Heart right ventricle (tissue), 16 donors: Measurements from ENCODE around the gene STX16. TPM values are rescaled to one million over a fixed set of nuclear protein-coding genes. Genes with fewer than 3 reads are reported as not detected.
"Not testable (repeated sequence)": the region's sequence is repeated elsewhere in the genome, so short reads cannot be mapped to it uniquely, and the experiment has no call there.

Experiments used
- ATAC-seq, 8 donors: fragments of 200-7000 bp; cut with Tn5 transposase; one replicate each; pipeline ENCODE4 v1.9.1; 2020; ENCODE audit warnings: mild to moderate bottlenecking in 8 of 8, moderate library complexity in 8 of 8, moderate number of reproducible peaks in 1 of 8
- DNase-seq, 2 donors: peaks; one replicate each; pipeline ENCODE4 v3.0.0-alpha.2; 2020
- H3K27ac ChIP-seq, 10 donors: fragments of 200-600 bp; sonication (generic) in 2 of 10; one replicate each; pipeline versions ENCODE4 v1.5.0 to v1.8.0; 2020 to 2022; ENCODE audit warnings: mild to moderate bottlenecking in 3 of 10
- H3K27me3 ChIP-seq, 7 donors: fragments of 200-600 bp; one replicate each; pipeline ENCODE4 v1.8.0; 2021 to 2022; ENCODE audit warnings: mild to moderate bottlenecking in 2 of 7
- H3K36me3 ChIP-seq, 9 donors: fragments of 200-600 bp; sonication (generic) in 1 of 9; one replicate each; pipeline versions ENCODE4 v1.5.0 to v1.8.0; 2020 to 2022; ENCODE audit warnings: mild to moderate bottlenecking in 2 of 9
- H3K4me1 ChIP-seq, 9 donors: fragments of 200-600 bp; sonication (generic) in 1 of 9; one replicate each; pipeline versions ENCODE4 v1.5.0 to v1.8.0; 2020 to 2022; ENCODE audit warnings: mild to moderate bottlenecking in 4 of 9
- H3K4me3 ChIP-seq, 10 donors: fragments of 200-600 bp; sonication (generic) in 2 of 10; one replicate each; pipeline versions ENCODE4 v1.5.0 to v1.8.0; 2020 to 2022; ENCODE audit warnings: mild to moderate bottlenecking in 7 of 10, moderate library complexity in 2 of 10
- H3K9me3 ChIP-seq, 11 donors: fragments of 200-600 bp in 10 of 11; sonication (generic) in 2 of 11; one replicate each; pipeline versions ENCODE4 v1.5.0 to v1.8.0; 2013 to 2022; ENCODE audit warnings: mild to moderate bottlenecking in 2 of 11, control low read depth in 1 of 11, moderate library complexity in 1 of 11
- CTCF ChIP-seq, 9 donors: fragments of 200-600 bp; sonication (generic) in 2 of 9; IDR thresholded peaks; one replicate each; pipeline versions ENCODE4 v1.5.0 to v1.8.0; 2021 to 2022; ENCODE audit warnings: antibody characterized with exemption in 9 of 9, mild to moderate bottlenecking in 5 of 9, moderate library complexity in 1 of 9
- WGBS, 2 donors: extraction: QIAGEN DNeasy Blood & Tissue Kit; methylation state at CpG; one replicate each; pipeline ENCODE4 v1.1.7; 2013; ENCODE audit warnings: inconsistent platforms in 1 of 2; 5-methylcytosine and 5-hydroxymethylcytosine counted together
- intact Hi-C, 10 donors: fragments of 100-400 bp; cut with DNase I; formaldehyde crosslinking; loops; one replicate each; pipeline versions ENCODE4 v1.11.1 to v1.14.2; 2022
- polyA plus RNA-seq, 2 donors: library from polyadenylated mRNA; stranded (reverse); fragments of 200-250 nt; gene quantifications; one replicate each; pipeline ENCODE4 v1.2.3, GENCODE V29; 2013
- total RNA-seq, 10 donors: library from RNA; stranded (reverse); fragmentation: NEBNext Ultra II Directional in 3 of 10; extraction: Animal tissue kit (Norgen Biotek cat#: 25700) in 3 of 10; gene quantifications; one replicate each; pipeline versions ENCODE4 v1.2.1 to v1.2.4, GENCODE V29; 2021 to 2023
- donor health status: Arrhythmogenic right ventricular cardiomyopathy.
- donor health status: ischemic (EF 13 %, LVEDD 7.1; RV severe dilation, severe dysfunction).
- donor health status: healthy with polysubstance abuse.
- donor health status: DM: no; HTN: yes; CAD: no.
- donor health status: DM: no; HTN: no; CAD: no.
- donor health status: ischemic (EF 25% LVEDD 6.9; RV normal size, moderate dysfunction).
- donor health status: ischemic (EF 25% LVEDD 5.7; RV mildly dilated, moderate dysfunction).
- donor health status: healthy.
- donor health status: DM: yes; HTN: yes; CAD: no.
- donor health status: Ischemic cardiomyopathy.
- donor health status: ischemic (EF 35%, LVEDD 5.7; RV mildly dilated, moderate dysfunction).
- donor health status: nonischemic (EF 11% LVEDD 7.7; RV severe dilation, severe dysfunction).
- donor health status: DM: yes; HTN: yes; CAD: no.
- donor health status: PGD.
- donor health status: ischemic (EF 29% LVEDD 5.4; RV normal size, mild dysfunction).
- donor health status: nonischemic (EF 23%, LVEDD 6.1; RV moderate dilation, normal function).

Gene STX16
- total and polyA plus RNA-seq, 12 donors = 17.1 to 57.6 (median 27.0) TPM

GRCh38 chr20:58720890-58721289, 69.8 kb downstream of the STX16 start:
- Histone ChIP-seq H3K27ac (no peak overlapping the region), H3K36me3 (peaks cover 0 to under 1% (median 0%) of the 10 kb centered on the region in 9 donors), H3K4me3 (no peak overlapping the region), H3K9me3 (peaks cover 0 to 2% (median 0%) of the 10 kb centered on the region in 11 donors), H3K27me3 (peaks cover 0 to 41% (median 31%) of the 10 kb centered on the region in 7 donors), H3K4me1 (no peaks in the 10 kb centered on the region)
- no peak for TF ChIP-seq CTCF (IDR thresholded peaks at IDR 0.05)
- ATAC-seq (no peak), DNase-seq (no peak)
- intact Hi-C loops = no loop called here
- WGBS, 2 donors = 94 to 95% methylated on average over 14 of the region's 14 CpGs

- intact Hi-C loops = no loop called here
- Histone ChIP-seq H3K27ac (no peak overlapping the region), H3K36me3 (no peaks in the 10 kb centered on the region), H3K4me3 (no peak overlapping the region), H3K4me1 (no peaks in the 10 kb centered on the region), H3K9me3 (peaks cover 0 to 15% (median 3%) of the 10 kb centered on the region in 11 donors), H3K27me3 (peaks cover 0 to 41% (median 31%) of the 10 kb centered on the region in 7 donors)
- WGBS, 2 donors = 48 to 52% methylated on average over 22 of the region's 22 CpGs
- ATAC-seq = peak in 7 of 8 donors; percentile 11 to 56 (median 47)
- no peak for TF ChIP-seq CTCF (IDR thresholded peaks at IDR 0.05)
- DNase-seq = no peak
These were observed 71.1 kb downstream of the STX16 start for GRCh38 chr20:58721951-58722778.

GRCh38 chr20:58722877-58723627, 72.0 kb downstream of the STX16 start:
- Histone ChIP-seq H3K27ac (no peak overlapping the region), H3K9me3 (peaks cover 0 to 24% (median 8%) of the 10 kb centered on the region in 11 donors), H3K27me3 (peaks cover 0 to 41% (median 31%) of the 10 kb centered on the region in 7 donors), H3K4me3 (no peak overlapping the region), H3K4me1 (no peaks in the 10 kb centered on the region), H3K36me3 (no peaks in the 10 kb centered on the region)
- ATAC-seq (no peak), DNase-seq (no peak)
- intact Hi-C loops = no loop called here
- 66 to 69% methylated on average over 9 of the region's 9 CpGs for WGBS, 2 donors
- no peak for TF ChIP-seq CTCF (IDR thresholded peaks at IDR 0.05)

GRCh38 chr20:58723628-58723984, 72.5 kb downstream of the STX16 start:
- intact Hi-C loops = no loop called here
- no peaks in the 10 kb centered on the region for H3K36me3 ChIP-seq
- no peak overlapping the region for H3K4me3 ChIP-seq
- DNase-seq (no peak), ATAC-seq (no peak)
- peaks cover 0 to 41% (median 31%) of the 10 kb centered on the region in 7 donors for H3K27me3 ChIP-seq
- no peak overlapping the region for H3K27ac ChIP-seq
- 85 to 93% methylated on average over 3 of the region's 3 CpGs for WGBS, 2 donors
- TF ChIP-seq CTCF (IDR thresholded peaks at IDR 0.05) = no peak
- no peaks in the 10 kb centered on the region for H3K4me1 ChIP-seq
- H3K9me3 ChIP-seq = peaks cover 0 to 27% (median 9%) of the 10 kb centered on the region in 11 donors

GRCh38 chr20:58726156-58726555, 75.1 kb downstream of the STX16 start:
- H3K36me3 ChIP-seq, intact Hi-C loops, H3K4me1 ChIP-seq, ATAC-seq, DNase-seq, H3K4me3 ChIP-seq, H3K27ac ChIP-seq: not testable (repeated sequence)
- peaks cover 0 to 35% (median 26%) of the 10 kb centered on the region in 7 donors for H3K27me3 ChIP-seq
- 74 to 91% methylated on average over 2 of the region's 2 CpGs for WGBS, 2 donors
- H3K9me3 ChIP-seq = peaks cover 0 to 27% (median 9%) of the 10 kb centered on the region in 11 donors
